ENCODE measurements around the gene PPP1R17. TPM values are rescaled to one million over a fixed set of nuclear protein-coding genes. Genes with fewer than 3 reads are reported as not detected.

The PPP1R17 gene
- total and polyA plus RNA-seq, 2 donors (not counting 3 experiments of a cell fraction or from before 2014, with no cell fraction given) = not detected

DNA sequence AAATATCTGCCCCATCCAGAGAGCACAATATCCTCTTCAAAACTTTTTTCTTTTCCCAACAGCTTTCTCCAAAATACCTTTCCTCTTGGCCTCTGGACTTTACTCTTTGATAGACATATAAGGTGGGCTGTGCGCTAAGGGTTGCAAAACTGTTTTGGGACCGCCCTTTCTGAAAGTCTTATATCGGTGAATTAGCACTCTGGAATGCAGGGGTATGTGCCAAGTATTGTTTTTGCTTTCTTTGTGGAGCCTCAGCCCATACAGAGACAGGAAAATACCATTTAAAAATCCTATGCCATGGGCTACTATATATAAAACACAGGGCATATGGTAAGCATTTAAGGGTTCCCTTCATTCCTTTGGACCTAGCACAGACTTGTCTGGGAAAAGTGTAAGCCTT, 37.7 kb downstream of the PPP1R17 start:
- no peak overlapping the region for H3K27ac ChIP-seq (ENCODE audit: insufficient read depth, low read depth, low read length)

More for the DNA sequence above, 37.7 kb downstream of the PPP1R17 start:
- no peak for TF ChIP-seq FOS (IDR thresholded peaks at IDR 0.05; ENCODE audit: borderline replicate concordance, insufficient read depth, low read length)
- TF ChIP-seq JUN (IDR thresholded peaks at IDR 0.05; ENCODE audit: borderline replicate concordance, insufficient read depth, insufficient read length, low read depth) = no peak
- TF ChIP-seq, protein P1, sequence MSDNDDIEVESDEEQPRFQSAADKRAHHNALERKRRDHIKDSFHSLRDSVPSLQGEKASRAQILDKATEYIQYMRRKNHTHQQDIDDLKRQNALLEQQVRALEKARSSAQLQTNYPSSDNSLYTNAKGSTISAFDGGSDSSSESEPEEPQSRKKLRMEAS (IDR thresholded peaks at IDR 0.05; ENCODE audit: insufficient read depth, insufficient read length) = no peak
- TF ChIP-seq EZH2 (IDR thresholded peaks at IDR 0.05; ENCODE audit: borderline replicate concordance, low read depth, low read length, severe bottlenecking) = no peak
- TF ChIP-seq GATA2 (IDR thresholded peaks at IDR 0.05; ENCODE audit: insufficient read depth, insufficient read length, low read depth, low read length) = no peak
- no peak for TF ChIP-seq MYC (IDR thresholded peaks at IDR 0.05; ENCODE audit: low read depth, low read length)
- no peak for TF ChIP-seq POLR2AphosphoS5 (IDR thresholded peaks at IDR 0.05; ENCODE audit: insufficient read depth, low read depth, low read length)
- no peak for TF ChIP-seq POLR2A (IDR thresholded peaks at IDR 0.05; ENCODE audit: low read depth, low read length)
- TF ChIP-seq, protein P2, sequence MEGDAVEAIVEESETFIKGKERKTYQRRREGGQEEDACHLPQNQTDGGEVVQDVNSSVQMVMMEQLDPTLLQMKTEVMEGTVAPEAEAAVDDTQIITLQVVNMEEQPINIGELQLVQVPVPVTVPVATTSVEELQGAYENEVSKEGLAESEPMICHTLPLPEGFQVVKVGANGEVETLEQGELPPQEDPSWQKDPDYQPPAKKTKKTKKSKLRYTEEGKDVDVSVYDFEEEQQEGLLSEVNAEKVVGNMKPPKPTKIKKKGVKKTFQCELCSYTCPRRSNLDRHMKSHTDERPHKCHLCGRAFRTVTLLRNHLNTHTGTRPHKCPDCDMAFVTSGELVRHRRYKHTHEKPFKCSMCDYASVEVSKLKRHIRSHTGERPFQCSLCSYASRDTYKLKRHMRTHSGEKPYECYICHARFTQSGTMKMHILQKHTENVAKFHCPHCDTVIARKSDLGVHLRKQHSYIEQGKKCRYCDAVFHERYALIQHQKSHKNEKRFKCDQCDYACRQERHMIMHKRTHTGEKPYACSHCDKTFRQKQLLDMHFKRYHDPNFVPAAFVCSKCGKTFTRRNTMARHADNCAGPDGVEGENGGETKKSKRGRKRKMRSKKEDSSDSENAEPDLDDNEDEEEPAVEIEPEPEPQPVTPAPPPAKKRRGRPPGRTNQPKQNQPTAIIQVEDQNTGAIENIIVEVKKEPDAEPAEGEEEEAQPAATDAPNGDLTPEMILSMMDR (IDR thresholded peaks at IDR 0.05; ENCODE audit: extremely low read depth in 1 of 2, insufficient read depth in 1 of 2, low read depth in 1 of 2, low read length in 2 of 2) = no peak
- DNase-seq (ENCODE audit: low read depth, low spot score) (peak; percentile 28), FAIRE-seq (no peak)
- Histone ChIP-seq H3K79me2 (ENCODE audit: control insufficient read depth, insufficient read depth, low read length) (no peaks in the 10 kb centered on the region), H3K4me2 (ENCODE audit: insufficient read depth, low read length) (no peak overlapping the region), H3K27me3 (ENCODE audit: control insufficient read depth in 2 of 2, insufficient read depth in 2 of 2, low read length in 2 of 2) (peaks cover 0 to 2% of the 10 kb centered on the region in 2 experiments), H3K36me3 (ENCODE audit: control insufficient read depth in 2 of 2, extremely low read depth in 1 of 2, insufficient read depth in 2 of 2, low read length in 2 of 2) (no peaks in the 10 kb centered on the region), H3K4me1 (ENCODE audit: control insufficient read depth, extremely low read depth, insufficient read depth, low read length) (peaks cover 4% of the 10 kb centered on the region), H3K9me3 (replicated peaks; ENCODE audit: control insufficient read depth, insufficient read depth, low read length) (no peaks in the 10 kb centered on the region), H3K9me1 (replicated peaks; ENCODE audit: control insufficient read depth, extremely low read depth, insufficient read depth, low read length) (no peaks in the 10 kb centered on the region), H4K20me1 (replicated peaks; ENCODE audit: control insufficient read depth, extremely low read depth, insufficient read depth, low read length) (no peaks in the 10 kb centered on the region), H2AFZ (ENCODE audit: low read depth, low read length) (no peak overlapping the region), H3K4me3 (replicated peaks in 1 of 3; ENCODE audit: insufficient read depth in 1 of 3, low read depth in 1 of 3, low read length in 3 of 3) (no peak overlapping the region), H3K9ac (replicated peaks; ENCODE audit: extremely low read depth, insufficient read depth, low read length) (no peak overlapping the region)
- no TSS peak for BruUV-seq (replicated peaks)
- ChIA-PET POLR2A (no interaction called here), CTCF (interaction anchor here (1.1 kb wide), 1 partner anchor 590 kb away, joined by 4 read pairs; no protein-coding TSS in a partner anchor)
- intact Hi-C loops (cut with micrococcal nuclease) = no loop called here
- dilution Hi-C loops (cut with MboI; ENCODE audit: extremely low pct_ligation_motif_present, low sequenced_read_pairs) = no loop called here
